ENCODE results near the gene TIMP3.

TIMP3 gene

DNA sequence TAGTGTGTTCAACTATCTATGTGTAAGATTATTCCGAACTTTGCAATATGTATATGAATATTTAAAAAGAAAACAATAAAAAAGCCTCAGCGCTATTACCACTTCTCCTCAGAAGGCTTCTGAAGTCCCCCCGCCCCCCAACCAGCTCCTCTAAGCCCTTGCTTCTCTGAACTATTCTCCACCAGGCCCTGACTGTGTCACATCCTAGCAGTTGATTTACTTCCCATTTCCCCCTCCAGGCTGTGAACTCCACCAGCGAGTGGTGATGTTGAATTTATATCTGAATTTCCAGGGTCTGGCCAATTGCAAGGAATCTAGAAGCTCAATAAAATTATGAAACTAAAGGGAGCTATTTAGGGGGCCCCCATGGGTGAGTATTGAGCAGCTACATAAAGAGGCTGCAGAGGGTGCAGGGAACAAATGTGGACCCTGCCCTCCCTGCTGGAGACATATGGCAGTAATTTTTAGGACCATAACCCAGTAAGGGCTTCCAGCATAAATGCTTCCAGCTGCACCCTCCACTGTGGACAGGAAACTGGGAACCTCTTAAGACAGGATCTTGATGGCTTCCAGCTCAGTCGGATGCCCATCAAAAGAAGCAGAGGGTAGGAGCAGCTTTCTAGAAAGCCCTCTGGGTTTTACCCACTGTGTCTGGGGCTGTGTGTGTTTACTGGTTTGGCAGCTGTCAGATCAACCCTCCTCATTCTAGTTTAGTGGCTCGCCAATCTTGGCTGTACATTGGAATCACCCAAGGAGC lies 81.4 kb downstream of the TIMP3 start:
- no peak for DNase-seq (ENCODE audit: low spot score)

DNA sequence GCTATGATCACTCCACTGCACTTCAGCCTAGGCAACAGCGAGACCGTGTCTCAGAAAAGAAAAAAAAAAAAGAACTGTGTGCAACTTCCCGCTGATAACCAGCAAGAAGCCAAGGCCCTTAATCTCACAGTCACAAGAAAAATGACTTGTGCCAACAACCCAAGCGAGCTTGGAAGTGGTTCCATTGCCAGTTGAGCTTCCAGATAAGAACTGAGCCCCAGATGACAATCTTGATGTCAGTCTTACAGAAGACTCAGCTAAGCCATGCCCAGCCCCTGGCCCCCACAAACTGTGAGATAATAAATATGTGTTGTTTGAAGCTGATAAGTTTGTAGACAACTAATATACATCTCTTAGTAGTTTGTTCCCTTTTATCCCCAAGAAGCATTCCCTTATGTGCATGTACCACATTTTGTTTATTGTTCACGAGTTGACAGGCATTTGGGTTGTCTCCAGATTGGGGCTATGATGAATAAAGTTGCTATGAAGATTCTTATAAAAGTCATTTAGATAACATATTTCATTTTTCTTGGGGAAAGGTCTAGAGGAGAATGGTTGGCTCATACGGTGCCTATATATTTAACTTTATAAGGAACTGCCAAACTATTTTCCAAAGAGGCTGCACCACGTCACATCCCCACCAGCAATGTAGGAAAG lies 85.9 kb downstream of the TIMP3 start:
- DNase-seq (ENCODE audit: low spot score), result no peak

DNA sequence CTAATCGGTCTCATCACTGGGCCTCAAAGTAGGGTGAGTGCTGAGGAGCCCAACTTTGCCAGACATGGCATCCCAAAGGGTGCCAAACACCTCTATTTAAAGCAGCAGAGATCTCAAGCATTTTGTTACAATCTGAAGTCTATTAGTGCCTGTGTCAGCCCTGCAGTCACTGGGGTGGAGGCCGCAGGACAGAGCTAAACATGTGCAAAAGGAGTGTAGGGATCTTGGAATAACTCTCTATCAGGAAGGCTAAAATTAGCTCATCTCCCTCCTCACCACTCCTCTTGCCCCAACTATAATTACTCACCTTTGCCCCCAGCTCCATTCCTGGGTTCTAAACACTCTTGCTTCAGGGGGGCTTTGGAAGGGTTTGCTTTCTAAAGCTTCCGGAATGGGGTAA lies 87.5 kb downstream of the TIMP3 start:
- no peak for DNase-seq (ENCODE audit: low spot score)

- no peak for DNase-seq (ENCODE audit: low spot score)
Observed at GRCh38 chr22:32896891-32897290, 95.4 kb downstream of the TIMP3 start.

GRCh38 chr22:32897400-32897799 lies 95.9 kb downstream of the TIMP3 start:
- DNase-seq (ENCODE audit: low spot score), result no peak

GRCh38 chr22:32900886-32901635 lies 99.6 kb downstream of the TIMP3 start:
- no peak for DNase-seq (ENCODE audit: low spot score)

- DNase-seq (ENCODE audit: low spot score), result no peak
Observed at GRCh38 chr22:32901925-32902324, 100.4 kb downstream of the TIMP3 start.

- no peak for DNase-seq (ENCODE audit: low spot score)
Observed at GRCh38 chr22:32903507-32903906, 102.0 kb downstream of the TIMP3 start.

- no peak for DNase-seq (ENCODE audit: low spot score)
Observed at GRCh38 chr22:32904044-32904443, 102.5 kb downstream of the TIMP3 start.

DNA sequence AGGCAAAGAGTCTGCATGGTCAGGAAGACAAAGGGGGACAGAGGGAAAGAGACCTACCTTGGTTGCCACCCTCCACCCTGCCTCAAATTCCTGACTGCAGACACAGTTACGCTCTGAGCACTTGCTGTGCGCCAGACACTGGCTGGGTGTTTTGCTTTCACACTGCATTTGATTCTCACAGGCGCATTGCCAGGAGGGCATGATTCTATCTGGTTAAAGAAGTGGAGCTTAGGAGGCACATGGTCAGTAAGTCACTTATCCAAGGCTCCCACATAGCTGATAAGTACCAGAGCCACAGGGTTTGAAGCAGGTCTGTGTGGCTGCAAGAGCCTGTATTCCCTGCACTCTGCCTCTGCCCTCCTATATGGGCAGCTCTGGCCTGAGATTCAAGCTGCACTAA lies 103.9 kb downstream of the TIMP3 start:
- no peak for DNase-seq (ENCODE audit: low spot score)

DNA sequence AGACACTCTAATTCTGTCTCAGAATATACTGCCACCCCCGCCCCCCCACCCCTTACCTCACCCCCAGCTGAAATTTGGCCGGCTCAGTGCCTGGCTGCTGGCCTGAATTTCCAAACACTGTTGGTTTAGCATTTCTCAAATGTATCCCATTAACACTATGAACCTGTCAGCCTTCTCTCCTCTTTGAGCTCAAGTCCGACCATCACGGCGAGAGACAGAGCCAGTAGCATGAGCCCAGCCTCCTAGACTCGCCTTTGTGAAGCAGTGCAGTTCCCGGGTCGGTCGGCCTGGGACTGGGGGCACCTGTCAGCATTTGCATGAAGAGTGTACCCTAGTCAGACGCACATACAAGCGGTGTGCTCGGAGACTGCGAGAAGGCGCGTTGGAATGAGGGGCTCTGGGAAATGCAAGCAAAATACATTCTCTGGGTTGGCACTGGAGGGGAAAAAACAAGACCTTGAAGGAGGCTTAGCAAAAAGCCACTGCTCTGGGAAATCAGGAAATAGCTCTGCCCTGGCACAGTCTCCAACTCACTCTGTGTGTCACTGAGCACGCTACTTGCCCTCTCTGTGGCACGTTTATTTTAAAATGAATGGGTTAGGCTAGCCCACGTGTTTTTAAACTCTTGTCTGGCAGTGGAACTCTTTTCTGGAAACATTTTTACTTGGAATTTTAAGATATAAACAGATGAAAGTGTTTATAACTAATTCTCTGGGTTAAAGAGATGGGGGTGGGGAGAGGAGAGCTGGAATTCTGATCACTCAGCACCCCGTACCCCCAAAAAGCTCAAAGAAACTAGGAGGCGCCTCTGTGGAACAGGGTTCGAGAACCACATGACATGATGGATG lies 108.3 kb downstream of the TIMP3 start:
- no peak for DNase-seq (ENCODE audit: low spot score)

DNA sequence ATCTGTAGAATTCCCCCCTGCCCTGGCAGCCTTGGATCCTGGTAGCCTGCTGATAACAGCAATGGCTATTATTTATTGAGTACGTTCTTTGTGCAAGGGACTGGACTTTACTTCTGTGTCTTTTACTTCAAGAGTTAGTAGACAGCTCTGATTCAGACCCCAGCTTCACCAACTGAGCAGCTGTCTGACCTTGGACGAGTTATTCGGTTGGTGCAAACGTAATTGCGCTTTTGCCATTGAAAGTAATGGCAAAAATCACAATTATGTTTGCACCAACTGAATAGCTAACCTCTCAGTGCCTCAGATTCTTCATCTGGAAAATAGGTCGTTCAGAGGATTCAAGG lies 108.9 kb downstream of the TIMP3 start:
- DNase-seq (ENCODE audit: low spot score), result no peak

DNA sequence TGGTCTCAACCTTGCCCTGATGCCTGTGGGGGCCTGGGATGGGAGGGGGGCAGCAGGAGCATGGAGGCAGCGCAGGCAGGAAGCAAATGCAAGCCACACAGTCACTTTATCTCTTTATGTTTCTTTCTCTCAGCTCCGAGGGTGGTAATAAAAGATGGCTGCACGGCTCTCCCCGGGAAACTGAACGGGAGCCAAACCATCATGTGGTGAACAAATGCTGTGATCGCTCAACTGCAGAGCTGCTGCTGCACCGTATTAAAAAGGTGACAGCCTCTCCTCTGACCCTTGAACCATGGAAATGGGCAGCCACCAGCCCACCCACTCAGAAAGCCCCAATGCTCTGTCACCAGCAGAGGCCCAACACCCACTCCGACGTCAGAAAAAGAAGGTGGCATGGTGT lies 110.0 kb downstream of the TIMP3 start:
- DNase-seq (ENCODE audit: low spot score), result no peak
